Transverse colon (tissue), 4 donors: ENCODE results near the gene QPCT. TPM values are rescaled to one million over a fixed set of nuclear protein-coding genes. Genes with fewer than 3 reads are reported as not detected.

ENCODE experiments used
- DNase-seq: peaks from one replicate; pipeline ENCODE4 v3.0.0-alpha.2; 2019
- H3K27ac ChIP-seq, 4 donors: fragments of 200-600 bp; sonication (generic); 2 replicates each; pipeline ENCODE4 v1.5.1; 2016 to 2018; ENCODE audit warnings: inconsistent platforms in 4 of 4
- H3K27me3 ChIP-seq: fragments of 200-600 bp; sonication (generic); 2 replicates; pipeline ENCODE4 v1.5.1; 2017; ENCODE audit warnings: inconsistent platforms
- H3K36me3 ChIP-seq, 4 donors: fragments of 200-600 bp; sonication (generic); 2 replicates each; pipeline ENCODE4 v1.5.1; 2017 to 2019; ENCODE audit warnings: inconsistent platforms in 4 of 4
- H3K4me1 ChIP-seq, 4 donors: fragments of 200-600 bp; sonication (generic); 2 replicates each; pipeline ENCODE4 v1.5.1; 2017 to 2020; ENCODE audit warnings: inconsistent platforms in 4 of 4
- H3K4me3 ChIP-seq, 4 donors: fragments of 200-600 bp; sonication (generic); 1 replicate in 1 of 4; 2 replicates in 3 of 4; pipeline versions ENCODE4 v1.5.1 to v1.6.1; 2017 to 2019; ENCODE audit warnings: inconsistent platforms in 4 of 4
- H3K9me3 ChIP-seq, 2 donors: fragments of 200-600 bp; sonication (generic); 2 replicates each; pipeline ENCODE4 v1.5.1; 2017 to 2019; ENCODE audit warnings: inconsistent platforms in 2 of 2
- CTCF ChIP-seq, 5 experiments: fragments of 200-600 bp in 3 of 5; fragments of 450-650 bp in 2 of 5; sonication (generic) in 3 of 5; IDR thresholded peaks; 1 replicate in 2 of 5; 2 replicates in 3 of 5; pipeline ENCODE4 v1.5.1; 2016 to 2017; ENCODE audit warnings: antibody characterized with exemption in 5 of 5, inconsistent platforms in 3 of 5, mild to moderate bottlenecking in 2 of 5, moderate library complexity in 1 of 5
- EP300 ChIP-seq: sonication (generic); formaldehyde crosslinking; IDR thresholded peaks from one replicate; pipeline ENCODE4 v1.6.1; 2017; ENCODE audit warnings: antibody characterized with exemption, low read depth
- POLR2A ChIP-seq: fragments of 450-650 bp; IDR thresholded peaks from one replicate; pipeline ENCODE4 v1.6.1; 2016; ENCODE audit warnings: antibody characterized with exemption, mild to moderate bottlenecking, moderate library complexity
- POLR2AphosphoS5 ChIP-seq, 3 donors: sonication (generic); formaldehyde crosslinking; IDR thresholded peaks; one replicate each; pipeline ENCODE4 v1.6.1; 2016; ENCODE audit warnings: antibody characterized with exemption in 3 of 3
- WGBS, 2 donors: methylation state at CpG; one replicate each; pipeline ENCODE4 v1.1.5; 2018; ENCODE audit warnings: low coverage in 1 of 2; 5-methylcytosine and 5-hydroxymethylcytosine counted together
- in situ Hi-C, 4 donors: fragments of 200-750 bp; cut with MboI; loops; one replicate each; pipeline versions ENCODE4 v1.15.0 to v1.15.1; 2017; ENCODE audit warnings: low sequenced_read_pairs in 3 of 4, low pct_ligation_motif_present in 1 of 4, low pct_unique_long_range_greater_than_20kb in 1 of 4
- intact Hi-C: fragments of 100-400 bp; cut with DNase I; formaldehyde crosslinking; loops from one replicate; pipeline ENCODE4 v1.15.1; 2023; ENCODE audit warnings: low total_unique reads
- total RNA-seq, 4 donors: library from RNA; depleted of rRNA; stranded (reverse); fragments of >200 nt; gene quantifications; one replicate each; pipeline ENCODE4 v1.1.0, GENCODE V29; 2016

QPCT gene
- total RNA-seq, 4 donors from 2014 or later: 1.6 to 34.4 (median 14.3) TPM

- Histone ChIP-seq H3K4me1 (peaks cover 0 to 14% (median 0%) of the 10 kb centered on the region in 4 donors), H3K9me3 (no peaks in the 10 kb centered on the region), H3K27me3 (no peaks in the 10 kb centered on the region), H3K27ac (no peak overlapping the region), H3K4me3 (no peak overlapping the region), H3K36me3 (no peaks in the 10 kb centered on the region)
- intact Hi-C loops (no loop called here), in situ Hi-C loops (no loop called here)
- no peak for TF ChIP-seq CTCF (IDR thresholded peaks at IDR 0.05)
- no peak for TF ChIP-seq POLR2A
- TF ChIP-seq POLR2AphosphoS5 (IDR thresholded peaks at IDR 0.05): no peak
- no peak for TF ChIP-seq EP300
- DNase-seq: no peak
Measured at GRCh38 chr2:37372000-37372399, 27.6 kb downstream of the QPCT start.

GRCh38 chr2:37375741-37376288 lies 31.4 kb downstream of the QPCT start:
- 46 to 57% methylated on average over 7 to 8 of the region's 8 CpGs for WGBS, 2 donors
- TF ChIP-seq POLR2A: no peak
- peak; percentile 22 to 66 (median 65) for TF ChIP-seq POLR2AphosphoS5 (IDR thresholded peaks at IDR 0.05)
- peak; percentile 34 for TF ChIP-seq EP300
- Histone ChIP-seq H3K4me3 (no peak overlapping the region), H3K36me3 (no peaks in the 10 kb centered on the region), H3K27ac (peak overlapping the region; percentile 34 to 81 (median 68)), H3K9me3 (no peaks in the 10 kb centered on the region), H3K27me3 (no peaks in the 10 kb centered on the region), H3K4me1 (peaks cover 0 to 18% (median 4%) of the 10 kb centered on the region in 4 donors)
- in situ Hi-C loops (loop anchor here in 1 of 4 donors (25.0 kb wide), 1 partner anchor 886 kb away; no protein-coding TSS in a partner anchor), intact Hi-C loops (no loop called here)
- DNase-seq: no peak

GRCh38 chr2:37376421-37377186 lies 32.2 kb downstream of the QPCT start:
- peak overlapping the region; percentile 34 to 81 (median 68) for H3K27ac ChIP-seq
- H3K36me3 ChIP-seq: no peaks in the 10 kb centered on the region
- DNase-seq: peak; percentile 33
- in situ Hi-C loops: loop anchor here in 1 of 4 donors (25.0 kb wide), 1 partner anchor 886 kb away; no protein-coding TSS in a partner anchor
- H3K27me3 ChIP-seq: no peaks in the 10 kb centered on the region
- H3K4me1 ChIP-seq: peaks cover 0 to 18% (median 4%) of the 10 kb centered on the region in 4 donors
- intact Hi-C loops: no loop called here
- H3K4me3 ChIP-seq: peak overlapping the region in 1 of 4 donors; percentile 6
- TF ChIP-seq POLR2AphosphoS5 (IDR thresholded peaks at IDR 0.05) (peak; percentile 63 to 89 (median 86)), POLR2A (no peak), EP300 (peak; percentile 94)
- 11 to 32% methylated on average over 4 to 9 of the region's 9 CpGs for WGBS, 2 donors
- no peaks in the 10 kb centered on the region for H3K9me3 ChIP-seq

GRCh38 chr2:37377187-37377532 lies 32.7 kb downstream of the QPCT start:
- Histone ChIP-seq H3K9me3 (no peaks in the 10 kb centered on the region), H3K27me3 (no peaks in the 10 kb centered on the region), H3K4me3 (no peak overlapping the region), H3K4me1 (peaks cover 0 to 18% (median 4%) of the 10 kb centered on the region in 4 donors), H3K27ac (peak overlapping the region; percentile 34 to 81 (median 68)), H3K36me3 (no peaks in the 10 kb centered on the region)
- in situ Hi-C loops: loop anchor here in 1 of 4 donors (25.0 kb wide), 1 partner anchor 885 kb away; no protein-coding TSS in a partner anchor
- DNase-seq: no peak
- 13 to 27% methylated on average over 3 of the region's 3 CpGs for WGBS, 2 donors
- intact Hi-C loops: no loop called here
- TF ChIP-seq CTCF (IDR thresholded peaks at IDR 0.05) (no peak), POLR2A (no peak), POLR2AphosphoS5 (IDR thresholded peaks at IDR 0.05) (peak; percentile 1 to 41 (median 3)), EP300 (peak; percentile 67)

- in situ Hi-C loops: loop anchor here in 1 of 4 donors (25.0 kb wide), 1 partner anchor 884 kb away; no protein-coding TSS in a partner anchor
- 92 to 100% methylated on average over 6 to 7 of the region's 7 CpGs for WGBS, 2 donors
Measured at GRCh38 chr2:37378411-37378810, 34.0 kb downstream of the QPCT start.

More at GRCh38 chr2:37378411-37378810, 34.0 kb downstream of the QPCT start:
- peak overlapping the region; percentile 34 to 81 (median 68) for H3K27ac ChIP-seq
- H3K36me3 ChIP-seq: no peaks in the 10 kb centered on the region
- peaks cover 0 to 18% (median 4%) of the 10 kb centered on the region in 4 donors for H3K4me1 ChIP-seq
- DNase-seq: no peak
- H3K27me3 ChIP-seq: no peaks in the 10 kb centered on the region
- TF ChIP-seq EP300 (no peak), POLR2AphosphoS5 (IDR thresholded peaks at IDR 0.05) (no peak), POLR2A (no peak), CTCF (IDR thresholded peaks at IDR 0.05) (no peak)
- intact Hi-C loops: no loop called here
- H3K9me3 ChIP-seq: no peaks in the 10 kb centered on the region
- no peak overlapping the region for H3K4me3 ChIP-seq
